HFFc6 (cell line): ENCODE measurements around the gene PIP4P1. TPM values are rescaled to one million over a fixed set of nuclear protein-coding genes. Genes with fewer than 3 reads are reported as not detected.
A peak's percentile ranks its signal among the peaks of the same experiment; 100 is the strongest.

ENCODE experiments used
- DNase-seq: peaks from one replicate; pipeline ENCODE4 v3.0.0-alpha.2; 2018
- H3K27ac Mint-ChIP-seq: 2 replicates; pipeline ENCODE4 v1.8.0; 2020; ENCODE audit warnings: mild to moderate bottlenecking, mixed read lengths
- H3K27me3 Mint-ChIP-seq: 2 replicates; pipeline ENCODE4 v1.8.0; 2021; ENCODE audit warnings: mild to moderate bottlenecking, moderate library complexity, mixed read lengths; ENCODE audit not compliant: insufficient read depth
- H3K36me3 Mint-ChIP-seq: 2 replicates; pipeline ENCODE4 v1.8.0; 2021; ENCODE audit warnings: low read depth, mixed read lengths
- H3K4me1 Mint-ChIP-seq: 2 replicates; pipeline ENCODE4 v1.8.0; 2020; ENCODE audit warnings: low read depth, mixed read lengths
- H3K4me3 Mint-ChIP-seq: 2 replicates; pipeline ENCODE4 v1.8.0; 2020; ENCODE audit warnings: mild to moderate bottlenecking, moderate library complexity, mixed read lengths
- H3K9me3 Mint-ChIP-seq: 2 replicates; pipeline ENCODE4 v1.8.0; 2020; ENCODE audit warnings: mild to moderate bottlenecking, mixed read lengths
- total RNA-seq, 6 experiments: library from RNA; stranded (reverse); fragmentation: NEBNext Ultra II Directional; extraction: Animal tissue kit (Norgen Biotek cat#: 25700); gene quantifications; 2 replicates in 1 of 6; 3 replicates in 5 of 6; pipeline ENCODE4 v1.2.3, GENCODE V29; 2021
- TF ChIP-seq, protein P1 (sequence below): fragments of 200-600 bp; sonication (generic); IDR thresholded peaks from 2 replicates; pipeline ENCODE4 v1.5.0; 2021; ENCODE audit warnings: antibody characterized with exemption, mild to moderate bottlenecking

The PIP4P1 gene
- total RNA-seq, 6 experiments from 2014 or later, result 17.0 to 20.3 (median 19.2) TPM

DNA sequence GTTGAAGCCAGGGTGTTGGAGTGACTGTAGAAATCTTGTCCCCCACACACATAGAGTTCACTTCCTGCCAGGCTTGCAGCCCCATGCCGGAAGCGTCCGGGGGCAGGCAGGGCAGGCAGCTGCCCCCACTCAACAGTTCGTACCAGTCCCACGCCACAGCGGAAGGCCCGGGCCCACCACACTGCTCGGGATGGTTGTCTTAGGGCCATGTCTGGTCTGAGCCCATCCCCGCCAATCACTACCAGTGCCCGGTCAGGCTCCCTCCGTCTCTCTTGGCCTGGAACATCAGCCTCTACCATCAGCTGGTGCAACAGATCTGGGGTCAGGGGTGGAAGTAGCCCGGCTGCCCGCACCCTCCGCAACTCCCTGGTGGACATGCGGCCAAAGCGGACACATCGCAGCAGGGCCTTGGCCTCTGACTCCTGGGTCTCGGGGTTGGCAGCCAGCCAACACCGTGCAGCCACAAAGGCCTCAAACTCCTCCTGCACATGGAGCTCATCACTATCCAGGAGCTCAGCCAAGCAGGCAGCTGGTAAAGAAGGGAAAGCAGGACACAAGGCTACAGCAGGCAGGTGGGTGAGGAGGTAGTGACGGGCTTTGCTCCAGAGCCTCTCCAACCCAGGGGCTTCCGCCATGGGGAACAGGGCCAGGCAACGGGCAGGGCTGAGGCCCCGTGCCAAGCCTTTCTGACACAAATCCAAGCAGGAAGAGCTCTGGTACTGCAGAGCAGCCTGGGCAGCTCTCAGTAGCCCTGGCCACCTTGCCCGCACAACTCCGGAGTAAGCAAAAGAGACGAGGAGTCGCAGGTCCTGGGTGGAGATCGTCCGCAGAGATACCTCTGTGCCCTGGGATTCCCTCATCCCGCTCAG is 31.2 kb downstream of the PIP4P1 start:
- no peaks in the 10 kb centered on the region for H3K9me3 Mint-ChIP-seq

DNA sequence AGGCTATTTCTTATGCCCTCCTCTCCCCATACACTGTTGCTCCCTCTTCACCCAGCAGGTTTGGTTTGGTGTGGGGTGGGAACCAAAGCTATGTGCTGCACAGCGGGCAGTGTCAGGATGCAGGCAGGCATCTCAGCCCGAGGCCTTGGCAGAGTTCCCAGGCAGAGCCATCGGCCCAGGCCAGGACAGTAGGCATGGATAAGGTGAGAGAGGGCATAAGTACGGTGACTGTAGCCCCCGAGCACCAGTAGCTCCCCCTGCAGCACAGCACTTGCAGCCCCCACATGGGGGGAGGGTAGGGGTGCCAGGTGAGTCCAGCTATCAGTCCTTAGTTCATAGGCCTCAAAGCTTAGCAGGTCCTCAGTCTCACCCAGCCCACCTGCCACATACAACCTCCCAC is 32.4 kb downstream of the PIP4P1 start:
- Mint-ChIP-seq H3K27ac (no peak overlapping the region), H3K36me3 (no peaks in the 10 kb centered on the region), H3K4me3 (no peak overlapping the region), H3K9me3 (no peaks in the 10 kb centered on the region), H3K27me3 (no peaks in the 10 kb centered on the region), H3K4me1 (peaks cover 13% of the 10 kb centered on the region)
- TF ChIP-seq, protein P1, sequence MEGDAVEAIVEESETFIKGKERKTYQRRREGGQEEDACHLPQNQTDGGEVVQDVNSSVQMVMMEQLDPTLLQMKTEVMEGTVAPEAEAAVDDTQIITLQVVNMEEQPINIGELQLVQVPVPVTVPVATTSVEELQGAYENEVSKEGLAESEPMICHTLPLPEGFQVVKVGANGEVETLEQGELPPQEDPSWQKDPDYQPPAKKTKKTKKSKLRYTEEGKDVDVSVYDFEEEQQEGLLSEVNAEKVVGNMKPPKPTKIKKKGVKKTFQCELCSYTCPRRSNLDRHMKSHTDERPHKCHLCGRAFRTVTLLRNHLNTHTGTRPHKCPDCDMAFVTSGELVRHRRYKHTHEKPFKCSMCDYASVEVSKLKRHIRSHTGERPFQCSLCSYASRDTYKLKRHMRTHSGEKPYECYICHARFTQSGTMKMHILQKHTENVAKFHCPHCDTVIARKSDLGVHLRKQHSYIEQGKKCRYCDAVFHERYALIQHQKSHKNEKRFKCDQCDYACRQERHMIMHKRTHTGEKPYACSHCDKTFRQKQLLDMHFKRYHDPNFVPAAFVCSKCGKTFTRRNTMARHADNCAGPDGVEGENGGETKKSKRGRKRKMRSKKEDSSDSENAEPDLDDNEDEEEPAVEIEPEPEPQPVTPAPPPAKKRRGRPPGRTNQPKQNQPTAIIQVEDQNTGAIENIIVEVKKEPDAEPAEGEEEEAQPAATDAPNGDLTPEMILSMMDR, result no peak
- DNase-seq, result no peak

More for the DNA sequence above, 31.2 kb downstream of the PIP4P1 start:
- Mint-ChIP-seq H3K4me3 (no peak overlapping the region), H3K27me3 (no peaks in the 10 kb centered on the region; the same call in 1 of the 2 replicates), H3K36me3 (no peaks in the 10 kb centered on the region), H3K4me1 (peaks cover 13% of the 10 kb centered on the region), H3K27ac (no peak overlapping the region)
- TF ChIP-seq, protein P1, result no peak
- no peak for DNase-seq

DNA sequence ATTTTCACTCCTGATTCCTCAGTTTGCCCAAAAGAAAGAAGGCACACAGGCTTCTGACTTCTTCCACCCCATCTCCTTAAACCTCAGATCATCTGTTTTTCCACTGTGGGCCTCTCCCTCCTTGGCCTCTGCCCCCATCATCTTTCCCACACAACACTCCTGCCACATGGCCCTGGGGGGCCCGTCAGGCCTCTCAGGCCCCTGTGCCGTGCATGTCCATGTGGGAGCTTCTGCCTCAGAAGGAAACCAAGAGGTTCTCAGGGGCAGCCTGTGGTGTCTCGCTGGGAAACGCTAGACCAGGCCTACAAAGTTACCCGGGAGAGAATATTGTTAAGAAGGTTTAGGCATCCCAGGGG is 33.2 kb downstream of the PIP4P1 start:
- Mint-ChIP-seq H3K9me3 (no peaks in the 10 kb centered on the region), H3K4me1 (peaks cover 13% of the 10 kb centered on the region), H3K4me3 (no peak overlapping the region), H3K27ac (no peak overlapping the region), H3K36me3 (no peaks in the 10 kb centered on the region), H3K27me3 (no peaks in the 10 kb centered on the region)
- TF ChIP-seq, protein P1, result no peak
- DNase-seq, result no peak

DNA sequence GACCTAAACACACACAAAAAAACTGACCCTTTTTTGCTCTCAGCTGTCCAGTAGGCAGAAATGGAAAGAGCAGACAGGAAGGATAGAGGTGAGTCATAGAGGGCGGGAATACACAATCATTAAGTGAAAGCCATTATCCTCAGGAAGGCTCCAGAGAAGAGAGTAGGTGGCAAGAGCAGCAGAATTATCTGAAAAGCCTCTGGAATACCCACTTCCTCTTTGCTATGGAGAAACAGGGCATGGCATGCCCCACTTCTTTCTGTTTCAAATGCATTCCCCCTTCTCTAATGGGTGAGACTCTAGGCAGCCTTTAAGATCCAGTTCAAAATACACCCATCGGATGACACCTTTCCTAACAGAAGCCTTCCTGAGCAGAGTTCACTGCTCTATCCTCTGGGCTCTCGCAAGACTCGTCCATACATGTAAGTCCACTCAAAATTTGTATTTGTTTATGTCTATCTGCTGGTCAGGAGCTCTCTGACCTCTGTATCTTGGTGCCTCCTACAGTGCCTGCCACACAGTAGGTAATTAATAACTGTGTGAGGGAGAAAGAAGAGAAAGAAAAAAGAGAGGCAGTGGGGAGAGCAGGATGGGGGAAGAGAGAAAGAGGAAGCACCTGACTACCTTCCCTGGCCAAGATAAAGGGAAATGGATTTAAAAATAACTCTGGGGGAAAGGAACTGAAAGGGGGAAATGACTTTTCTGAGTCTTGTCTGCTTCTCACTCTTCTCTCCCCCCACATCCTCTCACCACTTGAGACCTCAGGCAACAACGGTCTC is 33.8 kb downstream of the PIP4P1 start:
- peak overlapping the region; percentile 30; the same call in 1 of the 2 replicates for H3K4me3 Mint-ChIP-seq

DNA sequence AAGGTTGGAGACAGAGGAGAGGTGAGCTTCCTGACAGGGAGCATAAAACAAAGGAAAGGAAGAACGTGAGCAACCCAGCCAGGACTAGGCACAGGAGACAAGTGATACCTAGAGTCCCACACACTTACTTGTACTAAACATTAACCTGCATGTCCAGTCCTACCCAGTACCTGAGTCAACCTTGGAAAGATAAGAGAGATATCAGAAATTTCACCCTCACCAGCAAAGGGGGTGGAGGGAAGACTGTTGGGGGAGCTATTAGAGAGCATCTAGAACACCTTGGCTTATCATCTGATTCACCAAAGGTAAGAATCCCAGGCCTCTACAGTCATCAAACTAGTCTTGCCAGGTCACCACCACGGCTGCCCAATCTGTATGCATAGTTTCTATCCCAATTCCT is 36.4 kb downstream of the PIP4P1 start:
- Mint-ChIP-seq H3K4me1 (peaks cover 13% of the 10 kb centered on the region), H3K27ac (no peak overlapping the region), H3K9me3 (no peaks in the 10 kb centered on the region), H3K27me3 (peaks cover 2% of the 10 kb centered on the region; the same call in 1 of the 2 replicates), H3K36me3 (no peaks in the 10 kb centered on the region), H3K4me3 (no peak overlapping the region)
- DNase-seq, result no peak
- TF ChIP-seq, protein P1, result no peak

More for the DNA sequence above, 33.8 kb downstream of the PIP4P1 start:
- Mint-ChIP-seq H3K27ac (peak overlapping the region; percentile 41), H3K36me3 (no peaks in the 10 kb centered on the region), H3K9me3 (no peaks in the 10 kb centered on the region), H3K4me1 (peaks cover 13% of the 10 kb centered on the region), H3K27me3 (no peaks in the 10 kb centered on the region; the same call in 1 of the 2 replicates)
- DNase-seq, result peak; percentile 46
- TF ChIP-seq, protein P1, result no peak
